HL-60 (cell line): ENCODE results near the gene CNOT10.
"Not testable (repeated sequence)": the region's sequence is repeated elsewhere in the genome, so short reads cannot be mapped to it uniquely, and the experiment has no call there.

Experiments used
- DNase-seq, 2 experiments: peaks; one replicate each; pipeline ENCODE4 v3.0.0-alpha.2; 2010 to 2020; ENCODE audit warnings: low read depth in 1 of 2, low spot score in 1 of 2
- H3K27ac ChIP-seq: fragments of 250-450 bp; sonication (Bioruptor Pico); replicated peaks from 2 replicates; pipeline ENCODE4 v1.5.1; 2020; ENCODE audit warnings: mild to moderate bottlenecking, moderate library complexity
- H3K27me3 ChIP-seq: fragments of 250-450 bp; sonication (Bioruptor Pico); 2 replicates; pipeline ENCODE4 v1.5.1; 2021; ENCODE audit warnings: mild to moderate bottlenecking, moderate library complexity; ENCODE audit not compliant: insufficient read depth, poor library complexity, severe bottlenecking
- H3K4me3 ChIP-seq: replicated peaks from 2 replicates; pipeline ENCODE4 v1.5.1; 2011; ENCODE audit warnings: mild to moderate bottlenecking, control low read depth, low read length; ENCODE audit not compliant: insufficient read depth
- CTCF ChIP-seq: IDR thresholded peaks from one replicate; pipeline ENCODE4 v1.5.1; 2011; ENCODE audit warnings: low read length, control low read depth, inconsistent platforms; ENCODE audit not compliant: insufficient read depth
- GABPA ChIP-seq: IDR thresholded peaks from 2 replicates; pipeline ENCODE4 v1.6.1; 2012; ENCODE audit warnings: low read depth
- POLR2AphosphoS5 ChIP-seq: IDR thresholded peaks from 2 replicates; pipeline ENCODE4 v1.6.1; 2012; ENCODE audit warnings: low read depth
- REST ChIP-seq: IDR thresholded peaks from 2 replicates; pipeline ENCODE4 v1.6.1; 2012; ENCODE audit warnings: low read depth; ENCODE audit not compliant: insufficient replicate concordance
- SPI1 ChIP-seq: IDR thresholded peaks from 2 replicates; pipeline ENCODE4 v1.6.1; 2012; ENCODE audit warnings: low read depth, mild to moderate bottlenecking, borderline replicate concordance

The CNOT10 gene

GRCh38 chr3:32781211-32781968 lies 96.4 kb downstream of the CNOT10 start:
- Histone ChIP-seq H3K27me3 (no peaks in the 10 kb centered on the region), H3K4me3 (peak overlapping the region; percentile 57), H3K27ac (no peak overlapping the region)
- DNase-seq: peak; percentile 38 to 73
- TF ChIP-seq SPI1 (no peak), POLR2AphosphoS5 (no peak), GABPA (no peak), REST (peak; percentile 24), CTCF (peak; percentile 46)

- H3K4me3 ChIP-seq, DNase-seq, H3K27me3 ChIP-seq, H3K27ac ChIP-seq: not testable (repeated sequence)
These were observed 96.9 kb downstream of the CNOT10 start for GRCh38 chr3:32781969-32782270.

- TF ChIP-seq GABPA (no peak), CTCF (no peak), POLR2AphosphoS5 (no peak), REST (no peak), SPI1 (no peak)
- DNase-seq: no peak
- Histone ChIP-seq H3K27ac (no peak overlapping the region), H3K27me3 (no peaks in the 10 kb centered on the region), H3K4me3 (no peak overlapping the region)
These were observed 97.4 kb downstream of the CNOT10 start for GRCh38 chr3:32782407-32782806.

GRCh38 chr3:32791833-32792232 lies 106.8 kb downstream of the CNOT10 start:
- DNase-seq: no peak
- Histone ChIP-seq H3K27me3 (no peaks in the 10 kb centered on the region), H3K4me3 (no peak overlapping the region), H3K27ac (no peak overlapping the region)
- TF ChIP-seq POLR2AphosphoS5 (no peak), CTCF (no peak), GABPA (no peak), REST (no peak), SPI1 (no peak)
